Suppressor macrophage (primary cell): ENCODE measurements around the gene SPRY2.
"Not testable (repeated sequence)": the region's sequence is repeated elsewhere in the genome, so short reads cannot be mapped to it uniquely, and the experiment has no call there.

Experiments used
- DNase-seq, 4 experiments: peaks; one replicate each; pipeline ENCODE4 v3.0.0-alpha.2; 2020 to 2022

The SPRY2 gene

DNA sequence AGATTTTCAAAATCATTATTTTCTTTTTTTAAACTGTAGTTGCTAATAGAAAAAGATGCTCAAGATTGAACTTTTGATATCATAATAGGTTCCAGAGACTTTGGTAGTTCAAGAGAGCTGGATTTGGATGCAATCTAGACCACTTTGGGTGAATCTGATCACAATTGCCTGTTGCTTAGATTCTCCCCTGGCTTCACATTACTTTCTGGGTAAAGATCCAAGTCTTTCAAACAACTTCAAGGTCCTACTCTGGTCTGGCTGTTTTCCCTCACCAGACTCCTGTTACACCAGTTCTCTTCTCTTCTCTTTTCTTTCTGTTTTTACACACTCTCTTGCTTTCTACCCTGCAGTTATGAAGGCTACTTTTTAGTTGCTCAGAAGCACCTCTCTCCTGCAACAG lies 7.4 kb upstream of the SPRY2 start:
- no peak for DNase-seq

- no peak for DNase-seq
Measured at GRCh38 chr13:80345771-80346510, 5.0 kb upstream of the SPRY2 start.

DNA sequence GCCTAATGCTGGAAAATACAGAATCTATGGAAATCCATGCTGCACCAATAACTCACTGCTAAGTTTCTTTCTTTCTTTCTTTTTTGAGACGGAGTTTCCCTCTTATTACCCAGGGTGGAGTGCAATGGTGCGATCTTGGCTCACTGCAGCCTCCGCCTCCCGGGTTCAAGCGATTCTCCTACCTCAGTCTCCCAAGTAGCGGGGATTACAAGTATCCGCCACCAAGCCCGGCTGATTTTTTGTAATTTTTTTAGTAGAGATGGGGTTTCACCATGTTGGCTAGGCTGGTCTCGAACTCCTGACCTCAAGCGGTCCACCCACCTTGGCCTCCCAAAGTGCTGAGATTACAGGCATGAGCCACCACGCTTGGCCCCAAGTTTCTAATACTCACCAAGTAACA lies 3.1 kb upstream of the SPRY2 start:
- not testable (repeated sequence) for DNase-seq

DNA sequence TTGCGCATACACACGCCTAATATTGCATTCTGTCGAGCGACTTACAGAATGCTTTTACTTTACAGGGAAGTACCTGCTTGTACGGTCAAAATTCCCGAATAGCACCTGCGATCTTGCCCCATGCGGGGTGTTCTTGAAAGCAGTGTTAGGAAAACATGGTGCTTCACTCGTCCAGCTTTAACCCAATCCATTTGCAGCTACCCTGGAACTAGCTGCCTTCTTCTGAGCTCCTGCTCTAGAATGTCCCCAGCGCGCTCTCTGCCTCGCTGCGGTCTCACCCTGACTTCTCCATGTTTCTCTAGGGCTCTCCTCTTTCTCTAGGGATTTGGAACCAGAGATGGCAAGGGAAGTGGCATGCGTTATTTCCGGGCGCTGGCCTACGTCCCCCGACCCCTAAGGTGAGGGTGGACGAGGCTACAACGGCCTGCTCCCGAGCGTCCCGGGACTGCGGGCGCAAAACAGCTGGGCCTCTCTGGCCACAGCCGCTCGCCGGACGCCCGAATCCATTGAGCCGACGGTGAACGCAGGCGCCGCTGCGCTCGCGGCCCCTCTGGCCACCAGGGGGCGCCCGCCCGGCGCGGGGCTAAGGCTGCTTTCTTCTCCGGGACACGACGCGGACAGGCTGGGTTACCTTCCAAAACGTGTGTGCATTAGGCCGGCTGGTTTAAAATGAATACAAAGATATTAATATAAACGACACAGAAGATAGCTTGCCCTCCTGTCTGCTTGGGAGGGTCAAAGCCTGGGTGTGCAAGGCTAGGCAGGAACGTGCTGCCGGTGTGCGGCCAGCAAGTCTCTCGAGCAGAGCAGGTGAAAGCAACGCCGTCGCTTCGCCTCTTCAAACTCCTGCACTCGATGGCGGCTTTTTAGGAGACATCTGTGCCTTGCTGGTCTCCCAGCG lies 1.8 kb upstream of the SPRY2 start:
- DNase-seq = peak; percentile 78 to 94 (median 90)

- DNase-seq = peak in 3 of 4 experiments; percentile 29 to 47 (median 47)
Measured at GRCh38 chr13:80341756-80342370, 937 bp upstream of the SPRY2 start.

- DNase-seq = peak; percentile 86 to 94 (median 90)
Measured at GRCh38 chr13:80340651-80341100, 250 bp downstream of the SPRY2 start.

DNA sequence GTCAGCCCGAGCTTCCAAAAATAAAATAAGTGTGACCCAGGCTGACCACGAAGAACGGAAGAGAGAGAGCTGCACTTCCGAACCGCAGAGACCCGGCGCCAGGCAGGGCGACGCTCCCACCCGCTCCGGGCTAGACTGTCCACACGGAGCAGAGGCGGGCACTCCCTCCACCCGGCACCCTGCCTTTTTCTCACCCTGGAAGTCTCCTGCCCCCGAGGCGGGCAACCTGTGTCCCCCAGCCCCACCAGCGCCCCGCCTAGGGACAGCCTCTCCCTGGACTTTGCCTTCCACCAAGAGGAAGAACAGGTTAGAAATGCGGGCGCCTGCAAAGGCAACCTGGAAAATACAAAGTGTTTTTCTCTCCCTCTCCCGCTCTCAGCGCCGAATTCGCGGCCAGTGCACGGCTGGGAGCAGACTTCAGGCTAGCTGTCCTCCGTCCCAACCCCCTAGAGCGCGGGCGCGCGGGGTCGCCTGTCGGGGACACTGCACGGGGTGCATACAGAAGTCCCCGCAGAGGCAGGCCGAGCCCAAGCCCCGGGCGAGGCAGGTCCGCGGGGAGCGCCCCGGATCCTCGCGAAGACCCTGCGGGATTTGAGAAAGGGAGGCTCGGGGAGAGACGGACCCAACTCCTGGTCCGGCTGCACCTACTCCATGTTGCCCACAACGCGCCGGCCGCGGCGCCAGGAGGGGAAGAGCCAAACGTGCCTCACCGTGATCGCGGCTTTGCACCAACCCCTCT lies 845 bp downstream of the SPRY2 start:
- DNase-seq = peak; percentile 48 to 79 (median 68)

DNA sequence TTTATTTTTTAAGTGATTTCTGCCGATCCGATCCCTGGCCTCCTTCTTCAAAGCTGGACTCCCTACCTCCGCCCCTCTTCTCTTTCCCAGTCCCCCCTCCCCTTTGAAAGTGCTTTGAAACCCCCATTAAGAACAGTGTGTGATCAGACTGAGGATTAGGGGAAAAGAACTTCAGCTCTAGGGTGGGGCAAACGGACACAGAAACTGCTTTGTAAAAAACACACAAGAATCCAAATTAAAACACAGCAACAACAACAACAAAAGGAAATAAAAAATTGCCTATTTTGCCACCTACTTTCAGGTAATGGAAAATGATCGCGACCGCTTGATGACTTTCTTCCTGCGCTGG lies 1.4 kb downstream of the SPRY2 start:
- DNase-seq = no peak

DNA sequence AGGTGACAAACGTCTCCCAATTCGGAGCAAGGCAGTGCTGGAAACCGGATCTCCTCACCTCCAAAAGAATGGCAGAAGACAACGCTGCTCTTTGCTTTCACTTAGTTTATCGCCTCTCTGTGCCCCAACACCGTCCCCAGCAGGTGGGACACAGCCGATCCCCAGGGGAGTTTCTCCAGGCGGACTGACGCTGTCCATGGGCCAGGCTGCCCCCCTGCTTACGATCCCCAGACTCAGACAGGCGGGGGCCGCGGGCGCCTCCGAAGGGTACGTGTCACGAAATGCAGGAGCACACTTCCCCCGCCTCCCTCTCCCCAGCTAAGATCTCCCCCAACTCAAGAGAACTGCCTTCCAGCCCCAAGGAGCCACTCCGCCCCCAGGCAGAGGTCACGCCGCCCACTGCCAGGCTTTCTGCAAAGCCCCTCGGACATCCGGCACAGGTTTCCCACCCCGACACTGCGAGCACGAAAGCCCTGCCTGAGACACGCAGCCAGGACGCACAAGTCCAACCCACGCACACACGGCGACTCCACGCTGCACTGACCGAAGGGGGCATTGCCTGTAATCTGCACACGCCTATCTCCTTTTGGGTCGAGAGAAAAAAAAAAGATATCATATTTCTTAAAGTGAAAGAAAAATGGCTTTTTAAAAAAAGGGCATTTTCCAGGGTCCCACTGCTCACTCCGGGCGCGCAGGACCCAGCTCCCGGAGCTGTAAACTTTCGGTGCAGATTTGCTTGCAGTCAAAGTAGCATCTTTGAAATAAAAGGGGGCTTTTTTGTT lies 2.0 kb downstream of the SPRY2 start:
- DNase-seq = peak; percentile 75 to 89 (median 86)

DNA sequence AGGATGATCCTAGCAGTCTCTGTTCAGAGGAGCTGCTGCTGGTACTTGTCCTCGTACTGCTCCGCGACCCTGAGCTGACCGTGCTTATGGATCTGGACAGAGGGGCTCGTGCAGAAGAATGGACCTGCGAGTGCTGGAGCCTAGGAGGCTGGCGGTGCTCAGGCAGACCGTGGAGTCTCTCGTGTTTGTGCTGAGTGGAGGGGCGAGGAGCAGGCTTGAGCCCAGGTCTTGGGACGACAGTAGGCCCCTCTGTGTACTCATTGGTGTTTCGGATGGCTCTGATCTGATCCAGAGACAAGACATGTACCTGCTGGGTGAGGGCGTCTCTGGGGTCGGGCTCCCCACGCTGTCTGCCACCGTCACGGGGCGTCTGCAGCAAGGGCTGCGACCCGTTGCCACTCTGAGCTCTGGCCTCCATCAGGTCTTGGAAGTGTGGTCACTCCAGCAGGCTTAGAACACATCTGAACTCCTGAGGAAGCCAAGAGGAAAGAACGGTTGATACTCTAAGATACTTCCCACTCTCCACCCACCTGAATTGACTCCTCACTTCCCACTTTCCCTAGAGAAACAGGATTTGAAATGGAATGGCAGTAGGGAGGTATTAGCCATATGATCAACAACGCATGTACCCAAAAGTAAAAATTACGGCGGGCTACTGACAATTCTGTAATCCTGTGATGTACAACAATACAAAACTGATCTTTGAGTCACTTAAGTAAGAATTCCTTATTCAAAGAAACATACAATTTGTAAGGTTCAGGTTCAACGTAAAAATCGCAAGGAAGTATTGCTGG lies 3.4 kb downstream of the SPRY2 start:
- peak in 3 of 4 experiments; percentile 22 to 52 (median 38) for DNase-seq

- DNase-seq = no peak
Measured at GRCh38 chr13:80336776-80337287, 4.1 kb downstream of the SPRY2 start.

- peak in 2 of 4 experiments; percentile 33 to 35 for DNase-seq
Measured at GRCh38 chr13:80336370-80336769, 4.6 kb downstream of the SPRY2 start.

GRCh38 chr13:80334597-80335260 lies 6.2 kb downstream of the SPRY2 start:
- peak in 2 of 4 experiments; percentile 16 to 25 for DNase-seq

DNA sequence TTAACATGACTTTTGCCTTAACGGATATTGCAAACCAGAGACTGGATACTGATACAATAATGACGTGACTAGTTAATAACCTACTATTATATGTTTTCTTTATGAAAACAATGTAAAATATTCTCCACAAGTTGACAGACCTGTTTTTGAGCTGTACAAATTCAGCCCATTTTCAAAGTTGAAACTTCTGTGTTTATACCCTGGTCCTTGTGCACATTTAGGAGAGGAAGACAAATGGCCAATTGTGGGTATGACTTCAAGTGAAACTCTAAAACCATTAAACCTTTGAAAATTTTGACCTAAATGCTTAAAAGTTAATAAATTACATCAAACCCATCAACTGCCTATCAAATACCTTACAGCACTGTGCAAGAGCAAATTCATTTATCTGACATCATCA lies 8.9 kb downstream of the SPRY2 start:
- DNase-seq = no peak

DNA sequence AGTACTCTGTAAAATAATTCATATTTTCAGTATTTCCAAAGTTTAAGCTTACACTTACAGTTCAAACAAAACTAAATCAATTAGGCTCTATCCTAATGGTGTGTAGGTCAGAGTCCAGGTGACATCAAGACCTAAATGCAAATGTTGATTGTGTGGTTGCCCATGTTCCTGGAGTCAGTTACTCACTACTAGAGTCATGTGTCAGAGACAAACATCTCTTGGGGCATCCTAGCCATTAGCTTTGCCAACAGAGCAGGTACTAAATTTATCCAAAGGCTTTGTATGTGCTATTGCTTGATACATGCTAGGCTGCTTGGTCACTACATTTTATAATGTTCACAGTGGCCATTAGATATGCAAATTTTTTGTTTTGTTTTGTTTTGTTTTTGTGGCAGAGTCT lies 11.7 kb downstream of the SPRY2 start:
- no peak for DNase-seq

- no peak for DNase-seq
Measured at GRCh38 chr13:80319004-80319403, 21.9 kb downstream of the SPRY2 start.

DNA sequence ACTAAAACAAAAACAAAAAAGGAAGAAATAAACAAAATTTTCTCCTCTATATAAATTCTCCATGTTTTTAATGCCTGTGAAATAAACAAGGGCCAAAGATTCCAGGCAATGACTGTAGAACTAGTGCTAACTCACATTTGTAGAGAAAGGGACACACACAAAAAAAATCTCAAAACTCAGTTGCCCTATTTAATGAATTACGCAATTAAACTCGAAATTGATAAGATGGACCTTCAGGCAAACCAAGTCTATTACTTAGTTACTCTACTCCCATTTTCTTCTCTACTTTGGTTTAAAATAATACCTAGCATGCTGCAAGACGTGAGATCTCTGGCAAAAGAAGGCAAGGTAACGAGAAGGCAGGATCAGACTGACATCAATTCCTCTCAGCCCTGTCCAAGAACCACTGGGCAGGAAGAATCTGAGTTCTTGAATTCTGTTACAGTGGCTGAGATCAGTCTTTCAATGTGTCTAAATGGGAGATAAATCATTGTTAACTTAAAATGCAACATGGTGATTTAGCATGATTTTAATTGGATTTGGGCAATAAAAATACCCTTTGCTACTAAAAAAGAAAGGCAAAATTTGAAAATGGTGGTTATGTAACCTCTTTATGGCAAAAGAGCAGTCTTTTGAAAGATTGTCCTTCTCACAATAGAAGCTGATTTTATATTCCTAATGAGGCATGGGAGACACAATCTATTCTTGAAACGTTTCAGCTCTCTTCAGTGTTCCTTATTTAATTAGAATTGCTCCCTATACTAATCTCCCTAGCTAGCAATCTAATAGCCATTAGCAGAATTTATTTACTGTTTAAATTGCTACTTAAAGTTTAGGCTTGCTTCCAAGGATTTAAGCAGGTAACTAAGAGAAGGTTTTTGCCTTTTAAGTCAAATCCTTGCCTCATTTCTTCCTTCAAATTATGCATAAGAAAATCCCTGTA lies 25.9 kb downstream of the SPRY2 start:
- no peak for DNase-seq

DNA sequence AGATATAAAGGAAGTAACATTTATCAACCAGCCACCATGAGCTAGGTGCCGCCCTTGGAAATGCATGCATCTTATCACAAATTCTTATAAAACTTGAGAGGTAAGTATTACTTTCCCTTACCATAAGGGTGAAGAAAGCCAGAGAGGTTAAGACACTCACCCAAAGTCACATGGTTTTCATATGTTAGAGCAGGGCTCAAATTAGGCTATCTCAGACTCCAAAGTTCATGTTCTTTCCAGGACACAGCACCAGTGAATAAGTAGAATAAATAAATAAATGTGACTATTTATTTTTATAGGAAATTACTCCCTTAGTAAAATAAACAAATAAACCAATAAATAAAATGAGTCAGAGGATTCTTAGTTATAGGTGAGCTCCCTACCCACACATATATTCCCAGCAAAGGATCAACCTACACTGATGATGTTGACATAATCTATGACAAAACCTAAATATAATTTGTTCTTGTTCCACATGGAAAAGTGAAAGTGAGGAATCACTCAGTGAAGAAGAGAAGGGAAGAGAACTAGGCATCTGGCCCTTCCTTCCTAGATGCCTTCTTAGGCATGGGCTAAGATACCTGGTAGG lies 27.2 kb downstream of the SPRY2 start:
- no peak for DNase-seq
